BJ (cell line): Measurements from ENCODE around the gene CELSR2. TPM values are rescaled to one million over a fixed set of nuclear protein-coding genes. Genes with fewer than 3 reads are reported as not detected.

ENCODE experiments used
- CTCF ChIA-PET: fragments of 350-600 bp; formaldehyde crosslinking; extraction: SDS; loops from one replicate; lab custom pipeline; 2021; ENCODE audit warnings: antibody characterized with exemption, inconsistent platforms; lab: Yijun Ruan, JAX
- POLR2A ChIA-PET: fragments of 300-600 bp; sonication (Branson Sonifier 250); formaldehyde crosslinking; extraction: SDS; loops from one replicate; lab custom pipeline; 2021; ENCODE audit warnings: antibody characterized with exemption; lab: Charles Lee
- DNase-seq: peaks from one replicate; pipeline ENCODE4 v3.0.0-alpha.2; 2011; ENCODE audit warnings: low read depth
- H3K27me3 ChIP-seq: 2 replicates; pipeline ENCODE4 v1.6.0; 2011; ENCODE audit warnings: low read length; ENCODE audit not compliant: control insufficient read depth, insufficient read depth
- H3K36me3 ChIP-seq: 2 replicates; pipeline ENCODE4 v1.5.1; 2011; ENCODE audit warnings: low read length; ENCODE audit not compliant: control insufficient read depth, insufficient read depth
- H3K4me3 ChIP-seq: 2 replicates; pipeline ENCODE4 v1.5.1; 2011; ENCODE audit warnings: low read depth, mild to moderate bottlenecking, control low read depth, low read length
- CTCF ChIP-seq: IDR thresholded peaks from 2 replicates; pipeline ENCODE4 v1.5.1; 2011; ENCODE audit warnings: low read depth, mild to moderate bottlenecking, control low read depth, inconsistent platforms, low read length, moderate library complexity; ENCODE audit not compliant: insufficient read depth
- polyA plus RNA-seq: library from polyadenylated mRNA; depleted of rRNA; stranded (reverse); fragments of >200 nt; gene quantifications from 2 replicates; pipeline ENCODE4 v1.2.3, GENCODE V29; 2011

Gene CELSR2
- polyA plus RNA-seq, 1 experiment = 0.98 TPM

DNA sequence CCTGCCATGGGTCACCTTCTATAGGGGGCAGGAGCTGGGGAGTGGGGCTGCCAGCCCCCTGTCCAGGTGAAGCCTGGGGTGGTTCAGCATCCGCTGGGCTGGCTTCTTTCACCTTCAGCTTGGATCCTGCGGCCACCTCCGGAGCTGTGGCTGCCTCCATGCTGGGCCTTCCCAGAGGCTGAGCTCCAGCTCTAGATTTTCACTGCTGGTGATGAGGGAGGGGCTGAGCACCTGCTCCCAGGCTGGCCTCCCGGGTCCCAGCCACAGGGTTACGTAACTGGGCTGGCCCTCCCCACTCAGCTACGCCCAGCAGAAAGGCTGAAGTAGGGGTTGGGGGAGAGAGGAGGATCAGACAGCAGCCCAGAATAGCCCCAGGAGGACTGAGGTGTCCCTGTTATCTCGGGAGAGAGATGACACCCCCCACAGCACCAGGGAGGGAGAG is 57.5 kb downstream of the CELSR2 start, which contains the start of gene MYBPHL:
MYBPHL (minus strand) TSS at position 180 of the 442 bp plus-strand sequence; CDS start at position 160, 20 bp downstream.
- no peak for TF ChIP-seq CTCF
- H3K27me3 ChIP-seq = no peaks in the 10 kb centered on the region
- H3K4me3 ChIP-seq = no peak within 1 kb of the TSS
- no peak for DNase-seq
- ChIA-PET CTCF (interaction anchor here (1.1 to 2.7 kb wide), 5 partner anchors 9 to 92 kb away, joined by 3 to 9 read pairs (median 5); no protein-coding TSS in a partner anchor), POLR2A (no interaction called here)
- H3K36me3 ChIP-seq = no peaks in the 10 kb centered on the region

- no peak overlapping the region for H3K4me3 ChIP-seq
- ChIA-PET POLR2A (interaction anchor here (0.5 kb wide), 1 partner anchor 10 kb away, joined by 3 read pairs; no protein-coding TSS in a partner anchor), CTCF (interaction anchor here (0.5 to 2.7 kb wide), 5 partner anchors 8 to 91 kb away, joined by 3 to 9 read pairs (median 7); no protein-coding TSS in a partner anchor)
- H3K27me3 ChIP-seq = no peaks in the 10 kb centered on the region
- no peak for DNase-seq
- TF ChIP-seq CTCF = no peak
- no peaks in the 10 kb centered on the region for H3K36me3 ChIP-seq
Observed at GRCh38 chr1:109307274-109308021, 58.1 kb downstream of the CELSR2 start.

DNA sequence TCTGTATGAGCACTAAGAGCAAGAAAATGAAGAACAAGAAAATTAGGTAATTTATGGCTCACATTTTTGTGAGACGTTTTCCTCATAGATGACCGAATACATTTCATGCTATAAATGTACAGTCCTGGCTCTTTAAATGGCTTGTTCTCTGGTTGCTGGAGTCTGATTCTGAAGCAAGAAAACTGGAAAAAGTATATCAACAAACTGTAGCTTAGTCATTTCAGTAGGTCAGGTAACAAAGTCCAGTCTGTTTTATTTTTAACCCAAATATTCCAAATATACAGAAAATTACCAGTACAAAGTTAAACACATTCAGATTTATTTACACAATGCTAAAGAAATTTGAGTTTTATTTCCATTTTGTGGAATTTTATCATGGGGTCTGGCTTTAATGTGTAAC is 60.0 kb downstream of the CELSR2 start:
- TF ChIP-seq CTCF = no peak
- Histone ChIP-seq H3K4me3 (no peak overlapping the region), H3K36me3 (no peaks in the 10 kb centered on the region; the same call in 1 of the 2 replicates), H3K27me3 (no peaks in the 10 kb centered on the region)
- no peak for DNase-seq
- CTCF ChIA-PET = interaction anchor here (0.6 to 1.2 kb wide), 2 partner anchors 206 to 237 kb away, joined by 3 read pairs; no protein-coding TSS in a partner anchor
- POLR2A ChIA-PET = no interaction called here

- CTCF ChIA-PET = interaction anchor here (1.0 to 1.4 kb wide), 2 partner anchors 8 to 85 kb away, joined by 3 read pairs; partner anchors contain the start of gene SORT1
- H3K4me3 ChIP-seq = no peak overlapping the region
- no peak for TF ChIP-seq CTCF
- DNase-seq = no peak
- POLR2A ChIA-PET = no interaction called here
- H3K27me3 ChIP-seq = no peaks in the 10 kb centered on the region
- peaks cover 3% of the 10 kb centered on the region for H3K36me3 ChIP-seq
Observed at GRCh38 chr1:109312246-109312645, 62.9 kb downstream of the CELSR2 start.
